Renal cortical epithelial cell (primary cell): ENCODE results near the gene SH3RF2. TPM values are rescaled to one million over a fixed set of nuclear protein-coding genes. Genes with fewer than 3 reads are reported as not detected.
"Not testable (repeated sequence)": the region's sequence is repeated elsewhere in the genome, so short reads cannot be mapped to it uniquely, and the experiment has no call there.

Experiments
- DNase-seq: peaks from one replicate; pipeline ENCODE4 v3.0.0-alpha.2; 2011; ENCODE audit warnings: low read depth
- total RNA-seq: library from RNA; depleted of rRNA; stranded (reverse); fragments of >200 nt; gene quantifications from 2 replicates; pipeline ENCODE4 v1.2.3, GENCODE V29; 2014

The SH3RF2 gene
- total RNA-seq, 1 donor from 2014 or later = 8.1 TPM

DNA sequence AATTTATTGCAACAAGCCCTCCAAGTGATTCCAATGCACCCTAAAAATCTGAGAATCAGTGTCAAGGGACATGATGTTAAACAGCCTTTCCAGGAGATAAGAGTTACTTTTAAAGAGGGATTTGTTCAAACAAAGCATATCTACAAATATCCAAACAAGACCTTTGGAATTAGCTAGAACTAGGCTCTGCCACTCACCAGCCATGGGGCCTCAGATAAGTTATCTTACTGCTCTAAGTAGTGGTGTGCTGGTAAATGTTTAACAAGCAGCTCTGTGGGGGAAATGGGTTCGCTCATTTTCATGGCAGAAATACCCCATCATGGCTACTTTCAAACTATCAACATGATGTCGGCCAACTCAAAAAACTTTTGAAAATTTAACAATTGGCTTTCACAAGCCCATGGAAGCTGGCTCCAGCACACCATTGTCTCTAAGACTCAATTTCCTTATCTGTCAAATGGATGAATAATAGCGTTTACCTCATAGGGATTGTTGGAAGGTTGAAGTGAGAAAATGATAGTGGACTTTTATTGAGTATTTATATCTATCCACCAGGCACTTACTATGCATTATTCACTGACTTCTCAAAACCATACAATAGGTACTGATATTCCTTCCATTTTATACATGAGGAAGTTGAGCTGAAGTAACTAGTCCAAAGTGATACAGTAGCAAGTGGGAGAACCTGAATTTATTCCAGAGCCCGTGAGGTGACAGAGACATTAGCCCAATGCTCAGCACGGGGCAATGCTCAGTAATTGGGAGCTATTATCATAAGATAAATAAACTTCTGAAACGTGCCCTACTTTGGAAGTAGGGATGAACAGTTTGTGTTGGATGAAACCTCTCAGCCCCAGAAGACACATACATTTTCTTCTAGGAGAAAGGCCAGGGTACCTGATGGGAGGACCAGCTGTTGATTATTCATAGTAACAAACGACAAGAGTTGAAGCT, 43.2 kb downstream of the SH3RF2 start:
- DNase-seq = no peak

DNA sequence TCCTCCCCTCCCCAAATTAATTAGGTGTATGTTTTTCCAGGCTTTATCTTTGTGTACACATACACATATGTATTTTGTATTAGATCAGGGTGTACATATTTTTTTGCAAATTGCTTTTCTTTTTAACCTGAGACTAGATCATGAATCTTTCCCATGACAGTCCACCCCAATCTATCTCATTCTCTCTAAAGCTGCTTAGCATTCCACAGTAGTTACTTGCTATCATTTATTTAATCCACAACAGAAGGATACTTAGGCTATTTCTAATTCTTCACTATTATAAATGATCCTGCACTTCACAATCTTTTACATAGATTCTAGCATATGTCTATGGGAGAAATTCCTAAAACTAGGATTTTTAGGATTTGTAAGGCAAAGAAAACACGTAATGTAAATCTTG, 43.9 kb downstream of the SH3RF2 start:
- DNase-seq = no peak

DNA sequence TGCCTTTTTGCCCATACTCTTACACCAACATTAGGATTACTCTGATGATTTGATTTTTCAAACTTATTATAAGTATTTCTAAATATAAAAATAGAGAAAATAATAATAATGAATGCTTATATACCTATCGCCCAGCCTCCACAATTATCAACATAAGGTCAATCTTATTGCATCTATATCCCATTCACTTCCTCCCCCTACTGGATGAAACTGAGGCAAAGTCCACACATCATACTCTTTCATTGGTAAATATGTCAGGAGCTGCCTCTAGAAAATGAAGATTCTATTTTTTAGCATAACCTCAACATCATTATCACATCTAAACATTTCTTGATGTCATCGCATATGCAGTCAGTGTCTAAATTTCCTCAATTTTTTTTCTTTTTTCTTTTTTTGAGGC, 44.3 kb downstream of the SH3RF2 start:
- no peak for DNase-seq

DNA sequence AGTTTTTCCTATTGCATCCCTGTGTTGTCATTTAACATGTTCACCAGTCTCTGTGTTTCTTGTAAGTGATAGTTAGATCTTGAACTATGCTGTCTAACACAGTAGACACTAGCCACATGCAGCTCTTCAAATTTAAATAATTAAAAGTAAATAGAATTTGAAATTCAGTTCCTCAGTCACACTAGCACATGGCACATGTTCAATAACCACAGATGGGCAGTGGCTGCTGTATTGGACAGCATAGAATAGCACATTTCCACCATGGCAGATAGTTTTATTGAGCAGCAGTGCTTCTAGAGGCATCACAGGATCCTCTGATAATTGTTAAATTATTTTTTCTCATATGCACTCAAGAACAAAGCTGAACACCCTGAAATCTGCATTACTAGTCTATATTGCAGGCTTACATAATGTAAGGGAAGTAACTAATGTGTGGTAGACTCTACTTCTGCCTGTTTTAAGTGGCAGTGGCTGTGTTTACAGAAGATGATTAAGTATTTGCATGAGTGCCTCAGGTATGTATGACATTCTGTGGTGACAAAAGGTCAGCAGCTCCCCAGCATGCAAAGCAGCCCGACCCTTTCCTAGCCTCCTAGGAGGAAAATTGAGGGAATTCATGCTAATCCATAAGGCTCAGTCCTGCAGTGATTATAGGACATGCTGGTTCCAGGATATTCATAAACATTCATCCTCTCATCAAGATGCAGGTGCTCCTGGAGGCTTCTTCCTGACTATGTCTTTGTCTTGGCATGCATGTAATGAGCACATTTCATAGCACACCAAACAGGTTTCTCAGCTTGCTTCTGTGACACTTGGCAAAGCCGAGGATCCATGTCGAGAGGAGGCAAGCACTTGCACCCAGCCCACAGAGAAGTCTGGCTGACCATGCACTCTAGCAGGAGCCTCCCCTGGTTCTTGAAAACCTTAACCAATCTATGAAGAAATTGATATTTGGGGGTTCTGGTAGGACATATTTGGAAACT, 45.5 kb downstream of the SH3RF2 start:
- peak; percentile 87 for DNase-seq

DNA sequence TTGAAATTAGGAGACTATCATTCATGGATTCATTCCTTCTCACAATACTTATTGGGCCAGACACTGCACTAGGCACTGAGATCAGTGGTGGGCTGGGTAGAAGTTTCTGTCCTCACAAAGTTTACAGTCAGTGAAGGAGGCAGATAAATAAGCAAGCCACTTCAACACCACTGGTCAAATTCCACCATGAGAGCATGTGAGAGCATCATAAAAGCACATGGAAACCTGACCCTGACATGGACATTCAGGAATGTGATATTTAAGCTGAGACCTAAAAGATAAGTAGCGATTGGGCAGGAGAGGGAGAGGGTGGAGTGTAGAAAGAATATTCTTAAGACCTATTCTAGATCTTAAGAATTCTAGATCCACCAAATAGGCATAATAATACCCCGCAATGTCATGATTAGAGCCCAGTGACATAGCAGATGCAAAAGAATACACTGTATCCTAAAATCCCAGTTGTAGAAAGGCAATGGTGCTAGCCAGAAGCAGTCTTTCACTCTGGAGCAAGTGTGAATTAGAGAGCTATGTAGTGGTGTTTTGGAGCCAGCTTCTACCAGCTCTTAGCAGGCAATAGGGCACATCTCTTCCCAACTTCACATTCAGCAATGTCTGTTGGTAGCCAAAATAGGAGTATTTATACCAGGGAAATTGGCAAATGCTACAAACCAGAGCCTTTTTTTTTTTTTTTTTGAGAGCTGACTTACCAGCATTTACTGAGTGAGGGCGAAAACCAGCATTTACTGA, 46.4 kb downstream of the SH3RF2 start:
- DNase-seq = no peak

DNA sequence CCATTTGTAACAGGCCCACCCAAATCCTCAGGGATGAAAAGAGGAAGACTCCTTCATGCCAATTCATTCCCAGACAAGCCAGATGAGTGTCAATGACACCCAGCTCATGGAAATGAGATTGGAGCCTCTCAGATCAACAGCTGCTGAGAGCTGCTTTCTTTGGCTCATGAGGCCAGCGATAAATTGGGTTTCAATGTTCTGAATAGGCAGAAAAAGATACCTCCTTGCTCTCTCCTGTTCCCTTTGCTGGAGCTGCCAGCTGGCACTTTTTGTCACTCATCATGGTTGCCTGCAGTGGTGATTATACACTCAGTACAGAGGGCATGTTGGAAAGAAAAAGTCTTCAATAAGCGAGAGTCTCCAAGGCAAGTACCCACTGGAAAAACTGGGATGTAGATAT, 47.1 kb downstream of the SH3RF2 start:
- no peak for DNase-seq

DNA sequence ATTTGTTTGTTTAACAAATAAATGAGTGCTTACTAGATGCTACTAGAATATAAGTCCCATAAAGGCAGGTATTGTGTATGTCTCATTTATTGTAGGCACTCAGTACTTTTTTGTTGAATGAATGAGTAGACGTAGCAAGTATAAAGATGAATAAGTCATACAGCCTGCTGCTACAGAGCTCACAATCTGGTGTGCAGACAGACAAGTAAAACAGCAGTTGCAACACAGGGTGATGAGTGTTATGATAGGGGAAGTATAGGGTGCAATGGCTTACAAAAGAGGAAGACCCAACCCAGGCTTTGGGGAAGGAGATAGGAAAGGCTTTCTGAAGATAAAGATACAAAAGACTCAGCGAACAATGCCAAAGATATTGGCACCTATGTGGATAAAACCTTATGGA, 47.7 kb downstream of the SH3RF2 start:
- DNase-seq = no peak

DNA sequence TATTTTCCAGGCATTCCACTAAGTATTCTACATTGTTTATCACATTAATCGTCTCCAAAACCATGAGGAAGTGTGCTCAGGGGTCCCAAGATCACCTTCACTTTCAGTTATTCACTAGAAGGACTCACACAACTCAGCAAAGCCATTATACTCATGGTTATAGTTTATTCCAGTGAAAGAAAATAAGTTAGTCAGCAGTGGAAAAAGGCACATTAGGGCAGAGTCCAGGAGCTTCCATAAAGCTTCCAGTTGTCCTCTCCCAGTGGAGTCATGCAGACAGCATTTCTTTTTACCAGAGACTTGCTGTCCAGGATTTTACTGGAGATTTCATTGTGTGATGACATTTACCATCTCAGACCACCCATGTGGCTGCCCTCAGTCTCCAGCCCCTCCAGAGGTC, 51.5 kb downstream of the SH3RF2 start:
- no peak for DNase-seq

DNA sequence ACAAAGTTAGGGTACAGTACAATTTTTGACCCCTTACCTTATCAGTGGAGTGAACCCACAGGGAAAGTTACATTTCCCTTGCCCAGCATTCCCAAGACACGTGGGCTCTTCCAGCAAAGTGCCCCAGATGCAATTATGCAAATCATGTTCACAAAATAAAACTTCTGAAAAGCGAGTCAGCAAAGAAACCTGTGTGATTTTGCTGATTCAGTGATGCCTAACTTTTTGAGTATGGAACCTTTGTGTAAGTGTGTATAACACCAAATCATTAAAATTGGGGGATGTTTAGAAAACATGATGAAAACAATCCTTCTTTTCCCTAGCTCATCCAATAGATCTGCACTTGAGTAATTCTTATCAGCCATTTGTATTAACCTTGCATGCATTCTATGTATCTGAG, 52.6 kb downstream of the SH3RF2 start:
- peak; percentile 22 for DNase-seq

DNA sequence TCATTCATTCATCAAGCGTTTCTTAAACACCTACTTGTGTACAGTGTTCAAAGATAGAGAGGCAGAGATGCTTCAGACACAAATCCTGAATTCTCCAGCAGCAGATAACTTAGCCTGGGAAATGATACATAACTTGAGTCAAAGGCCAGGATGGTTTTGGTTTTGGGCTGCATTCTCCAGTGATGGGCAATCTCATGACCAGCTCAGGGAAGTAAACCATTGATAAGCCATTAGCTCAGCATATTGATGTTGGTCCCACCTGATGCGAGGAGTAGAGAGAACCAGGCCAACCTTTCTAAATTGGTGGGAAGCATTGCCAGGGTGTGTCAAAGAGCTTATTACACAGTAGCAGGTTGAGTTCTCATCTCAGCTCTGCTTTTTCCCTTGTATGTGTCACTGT, 53.0 kb downstream of the SH3RF2 start:
- DNase-seq = no peak

DNA sequence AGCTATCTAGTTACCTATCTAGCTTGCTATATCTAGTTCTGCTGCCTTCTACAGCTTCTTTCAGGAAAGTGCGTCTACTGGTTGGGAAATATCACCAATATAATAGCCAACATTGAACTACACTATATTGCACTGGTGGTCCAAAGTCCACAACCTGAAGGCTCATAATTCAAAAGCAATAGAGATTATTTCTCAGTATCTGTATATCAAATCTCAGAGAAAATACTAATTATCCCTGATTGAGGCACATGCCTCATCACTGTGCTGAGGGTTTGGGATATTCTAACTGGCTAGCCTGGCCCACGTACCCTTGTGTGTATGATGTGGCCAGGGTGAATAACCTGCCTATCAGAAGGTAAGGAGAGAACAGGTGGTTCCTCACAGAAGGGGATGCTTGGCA, 53.8 kb downstream of the SH3RF2 start:
- DNase-seq = no peak

DNA sequence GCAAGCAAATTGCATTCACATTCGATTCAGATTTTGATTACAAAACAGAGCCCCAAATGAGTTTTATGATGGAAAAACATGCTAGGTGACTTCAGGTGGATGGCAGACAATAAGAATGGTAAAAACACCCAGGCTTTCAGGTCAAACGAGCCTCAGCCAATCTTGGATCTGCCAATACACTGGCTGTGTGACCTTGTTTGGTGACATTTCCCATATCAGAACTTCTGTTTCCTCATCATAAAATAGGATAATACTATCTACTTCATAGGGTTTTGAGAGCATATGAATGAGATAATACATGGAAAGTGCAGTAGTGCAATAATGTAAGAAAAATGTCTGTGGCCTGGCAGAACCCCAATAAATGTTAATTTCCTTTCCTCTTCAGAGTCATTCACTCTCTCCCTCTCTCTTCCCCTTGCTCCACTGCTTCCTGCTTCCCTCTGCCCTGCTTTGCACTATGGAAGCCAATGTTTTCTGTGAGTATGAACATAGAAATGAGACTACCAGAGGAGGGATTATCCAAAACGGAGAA, 54.7 kb downstream of the SH3RF2 start:
- no peak for DNase-seq

DNA sequence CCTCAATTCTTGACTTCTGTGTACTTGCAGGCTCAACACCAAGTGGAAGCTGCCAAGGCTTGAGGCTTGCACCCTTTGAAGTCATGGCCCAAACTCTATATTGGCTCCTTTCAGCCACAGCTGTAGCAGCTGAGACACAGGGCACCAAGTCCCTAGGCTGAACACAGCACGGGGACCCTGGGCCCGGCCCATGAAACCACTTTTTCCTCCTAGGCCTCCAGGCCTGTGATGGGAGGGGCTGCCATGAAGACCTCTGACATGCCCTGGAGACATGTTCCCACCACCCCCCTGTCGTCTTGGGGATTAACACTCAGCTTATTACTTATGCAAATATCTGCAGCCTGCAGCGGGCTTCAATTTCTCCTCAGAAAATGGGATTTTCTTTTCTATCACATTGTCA, 57.2 kb downstream of the SH3RF2 start:
- DNase-seq = not testable (repeated sequence)

DNA sequence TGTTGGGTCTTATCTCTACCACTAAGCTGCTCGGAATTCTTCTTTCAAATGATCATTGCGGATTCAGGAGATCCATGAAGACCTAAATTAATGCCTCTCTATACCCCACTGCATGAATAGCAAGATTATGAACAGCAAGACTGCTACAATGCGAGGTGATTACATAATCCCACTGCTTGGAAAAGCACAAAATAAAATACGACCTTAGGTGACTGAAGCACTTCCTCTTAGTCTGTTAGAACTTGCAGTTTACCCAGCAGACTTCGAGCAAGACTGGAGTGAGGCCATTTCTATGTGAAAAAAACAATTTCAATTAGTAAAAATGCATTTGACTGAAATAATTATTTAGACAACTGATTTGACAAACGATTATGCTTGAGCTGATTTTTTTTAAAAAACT, 59.8 kb downstream of the SH3RF2 start:
- no peak for DNase-seq

DNA sequence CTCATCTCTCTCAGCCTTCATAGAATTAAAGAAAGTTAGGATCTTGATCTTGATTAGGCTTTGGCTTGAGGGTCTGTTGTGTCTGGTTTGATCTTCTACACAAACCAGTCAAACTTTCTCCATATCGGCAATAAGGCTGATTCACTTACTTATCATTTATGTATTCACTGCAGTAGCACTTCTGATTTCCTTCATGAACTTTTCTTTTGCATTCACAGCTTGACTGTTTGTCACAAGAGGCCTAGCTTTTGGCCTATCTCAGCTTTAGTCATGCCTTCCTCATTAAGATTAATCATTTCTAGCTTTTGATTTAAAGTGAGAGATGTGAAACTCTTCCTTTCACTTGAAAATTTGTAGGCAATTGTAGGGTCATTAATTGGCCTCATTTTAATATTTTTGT, 62.8 kb downstream of the SH3RF2 start:
- DNase-seq = peak; percentile 68

DNA sequence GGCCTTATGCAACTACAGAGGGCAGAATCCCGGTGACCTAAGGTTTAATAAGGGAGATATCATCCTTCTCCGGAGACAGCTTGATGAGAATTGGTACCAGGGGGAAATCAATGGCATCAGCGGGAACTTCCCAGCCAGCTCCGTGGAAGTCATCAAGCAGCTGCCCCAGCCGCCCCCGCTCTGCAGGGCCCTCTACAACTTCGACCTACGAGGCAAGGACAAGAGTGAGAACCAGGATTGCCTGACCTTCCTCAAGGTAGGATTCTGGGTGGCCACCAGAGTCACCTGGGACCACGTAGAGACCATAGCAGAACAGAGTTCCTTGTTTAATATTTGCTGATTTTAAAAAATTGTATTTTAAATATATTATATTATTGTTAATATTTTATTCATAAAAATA, 63.7 kb downstream of the SH3RF2 start:
- DNase-seq = no peak

DNA sequence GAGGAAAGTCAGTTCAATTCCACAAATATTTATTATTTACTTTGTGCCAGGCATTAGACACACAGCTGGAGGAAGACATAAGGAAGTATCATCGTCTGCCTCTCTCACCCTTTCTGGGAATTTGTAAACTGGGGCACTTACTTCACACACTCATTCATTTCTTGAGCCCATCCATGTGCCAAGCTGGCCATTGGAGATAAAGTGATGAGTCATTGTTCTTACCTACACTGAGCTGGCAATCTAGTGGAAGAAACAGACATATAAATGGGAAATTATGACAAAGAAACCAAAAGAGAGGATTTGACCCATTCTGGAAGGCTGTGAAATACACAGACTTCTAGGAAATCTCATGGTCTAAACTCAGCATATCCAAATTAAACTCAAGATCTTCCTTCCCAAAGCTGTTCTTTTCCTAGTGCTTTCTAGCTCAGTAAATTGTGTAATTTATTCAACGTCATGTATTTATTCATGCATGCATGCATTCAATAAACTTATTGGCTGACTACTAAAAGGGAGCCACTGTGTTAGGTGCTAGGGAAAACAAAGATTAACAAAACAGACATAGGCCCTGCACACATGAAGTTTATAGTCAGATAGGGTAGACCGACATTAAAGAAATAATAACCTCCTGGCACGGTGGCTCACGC, 65.3 kb downstream of the SH3RF2 start:
- peak; percentile 76 for DNase-seq

DNA sequence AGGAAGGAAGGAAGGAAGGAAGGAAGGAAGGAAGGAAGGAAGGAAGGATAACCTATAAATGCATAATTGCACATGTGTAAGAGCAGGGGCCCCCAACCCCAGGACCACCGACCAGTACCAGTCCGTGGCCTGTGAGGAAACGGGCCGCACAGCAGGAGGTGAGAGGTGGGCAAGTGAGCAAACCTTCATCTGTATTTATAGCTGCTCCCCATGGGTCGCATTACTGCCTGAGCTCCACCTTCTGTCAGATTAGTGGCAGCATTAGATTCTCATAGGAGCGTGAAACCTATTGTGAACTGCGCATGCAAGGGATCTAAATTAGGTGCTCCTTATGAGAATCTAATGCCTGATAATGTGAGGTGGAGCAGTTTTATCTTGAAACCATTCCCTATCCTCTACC, 66.1 kb downstream of the SH3RF2 start:
- DNase-seq = no peak

DNA sequence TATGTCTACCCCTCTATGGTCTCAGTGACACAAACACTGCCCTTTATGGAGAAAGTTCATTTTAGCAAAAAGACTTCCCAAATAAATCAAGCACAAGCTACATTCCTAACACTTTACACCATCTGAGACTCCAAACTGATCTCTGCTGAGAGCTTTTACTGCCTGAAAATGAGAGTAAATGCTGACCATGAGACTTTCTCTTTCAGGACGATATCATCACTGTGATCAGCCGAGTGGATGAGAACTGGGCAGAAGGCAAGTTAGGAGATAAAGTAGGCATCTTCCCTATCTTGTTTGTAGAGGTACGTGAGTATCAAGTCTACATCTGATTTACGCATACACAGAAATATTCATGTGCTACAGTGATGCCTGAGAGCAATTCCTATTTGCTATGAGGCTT, 67.5 kb downstream of the SH3RF2 start:
- no peak for DNase-seq

DNA sequence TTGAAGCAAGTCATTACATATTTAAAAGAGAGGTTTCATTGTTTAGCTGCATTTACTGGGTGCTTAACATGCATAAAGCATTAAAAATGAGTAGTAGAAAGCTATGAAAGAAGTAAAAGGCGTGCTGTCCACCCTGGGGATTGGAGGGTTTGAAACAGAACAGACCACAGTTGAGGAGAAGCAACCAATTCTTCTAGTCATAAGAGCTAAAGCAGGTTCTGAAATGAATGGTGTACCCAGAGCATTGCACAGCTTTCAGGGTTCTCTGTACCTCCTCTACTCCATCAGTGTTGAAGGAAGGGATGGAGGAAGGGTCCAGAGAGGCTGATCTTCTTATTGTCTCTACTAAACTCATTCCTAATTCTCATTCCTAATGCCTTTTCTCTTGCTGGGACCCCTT, 68.9 kb downstream of the SH3RF2 start:
- no peak for DNase-seq

DNA sequence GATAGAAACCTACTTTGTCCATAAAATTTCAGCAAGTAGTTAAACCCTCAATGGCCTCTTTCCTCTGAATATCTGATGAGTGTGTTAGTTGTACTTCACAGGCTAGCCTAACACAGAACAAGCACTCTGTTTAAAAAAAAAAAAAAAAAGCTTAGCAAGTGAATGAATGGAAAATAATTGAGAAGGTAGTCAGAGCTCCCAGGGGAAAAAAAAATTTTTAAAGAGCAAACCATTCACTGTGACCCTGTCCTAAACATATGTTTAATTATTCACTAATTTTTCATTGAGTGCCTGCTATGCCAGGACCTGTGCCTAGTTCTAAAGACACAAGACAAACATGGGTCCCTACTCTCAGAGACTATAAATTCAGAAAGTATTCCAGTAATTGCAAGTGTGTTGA, 69.3 kb downstream of the SH3RF2 start:
- DNase-seq = peak; percentile 89
